GM23248 (cell line): ENCODE data around the gene DIP2C.

Experiments
- EZH2 ChIP-seq: fragments of 200-600 bp; sonication (generic); IDR thresholded peaks from 2 replicates; pipeline ENCODE4 v1.6.1; 2018; ENCODE audit warnings: antibody characterized with exemption, mild to moderate bottlenecking; ENCODE audit not compliant: insufficient read depth, poor library complexity, severe bottlenecking
- EZH2phosphoT487 ChIP-seq: fragments of 200-600 bp; sonication (generic); IDR thresholded peaks from 2 replicates; pipeline ENCODE4 v1.6.1; 2018; ENCODE audit warnings: antibody characterized with exemption, moderate library complexity, mild to moderate bottlenecking, low read depth; ENCODE audit not compliant: insufficient read depth

DNA sequence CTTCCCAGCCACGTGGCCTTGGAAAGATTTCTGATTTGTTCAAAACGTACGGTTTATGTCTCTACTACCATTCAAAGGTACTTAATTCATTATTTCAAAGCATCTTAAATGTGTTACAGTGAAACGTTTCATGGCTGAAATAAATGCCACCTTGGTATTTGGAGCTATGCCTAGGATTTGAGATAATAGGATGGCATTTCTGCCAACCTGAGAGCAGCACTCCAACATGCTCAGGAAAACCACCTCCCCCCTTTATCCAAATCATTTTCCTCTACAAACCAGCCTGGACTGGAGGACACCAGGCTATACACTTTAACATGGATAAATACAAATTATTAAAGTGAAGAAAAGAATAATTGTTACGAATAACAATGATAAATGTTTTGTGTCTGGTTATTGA lies 293.4 kb downstream of the DIP2C start:
- TF ChIP-seq EZH2 (no peak), EZH2phosphoT487 (no peak)
